Fibroblast of the aortic adventitia (primary cell): Measurements from ENCODE around the gene DYRK1A. TPM values are rescaled to one million over a fixed set of nuclear protein-coding genes. Genes with fewer than 3 reads are reported as not detected.
A peak's percentile ranks its signal among the peaks of the same experiment; 100 is the strongest.

Source experiments
- DNase-seq: peaks from one replicate; pipeline ENCODE4 v3.0.0-alpha.2; 2010; ENCODE audit warnings: low read depth
- H3K4me3 ChIP-seq: 2 replicates; pipeline ENCODE4 v1.5.1; 2011; ENCODE audit warnings: low read depth, mild to moderate bottlenecking, control low read depth, low read length, moderate library complexity
- CTCF ChIP-seq: IDR thresholded peaks from 2 replicates; pipeline ENCODE4 v1.5.1; 2011; ENCODE audit warnings: mild to moderate bottlenecking, low read length, control low read depth, inconsistent platforms; ENCODE audit not compliant: insufficient read depth
- total RNA-seq: library from RNA; depleted of rRNA; stranded (reverse); fragments of >200 nt; gene quantifications from 2 replicates; pipeline ENCODE4 v1.2.3, GENCODE V29; 2012; ENCODE audit warnings: low replicate concordance

The DYRK1A gene
- total RNA-seq, 1 donor = 80.2 TPM

- peak; percentile 32 for DNase-seq
- H3K4me3 ChIP-seq = no peak overlapping the region
These were observed 41.3 kb downstream of the DYRK1A start for GRCh38 chr21:37407719-37408420.

GRCh38 chr21:37408464-37409193 is 42.1 kb downstream of the DYRK1A start:
- DNase-seq = no peak
- TF ChIP-seq CTCF = no peak
- H3K4me3 ChIP-seq = no peak overlapping the region

More at GRCh38 chr21:37407719-37408420, 41.3 kb downstream of the DYRK1A start:
- no peak for TF ChIP-seq CTCF

- DNase-seq = no peak
- H3K4me3 ChIP-seq = no peak overlapping the region
- no peak for TF ChIP-seq CTCF
These were observed 44.1 kb downstream of the DYRK1A start for GRCh38 chr21:37410639-37411038.

- DNase-seq = peak; percentile 65
- TF ChIP-seq CTCF = no peak
- no peak overlapping the region for H3K4me3 ChIP-seq
These were observed 46.2 kb downstream of the DYRK1A start for GRCh38 chr21:37412603-37413360.

- H3K4me3 ChIP-seq = no peak overlapping the region
- DNase-seq = no peak
- TF ChIP-seq CTCF = no peak
These were observed 47.1 kb downstream of the DYRK1A start for GRCh38 chr21:37413553-37414291.
